ENCODE data around the gene SLC24A4. TPM values are rescaled to one million over a fixed set of nuclear protein-coding genes. Genes with fewer than 3 reads are reported as not detected.

SLC24A4 gene
- total RNA-seq, 1 experiment from 2014 or later, result not detected

DNA sequence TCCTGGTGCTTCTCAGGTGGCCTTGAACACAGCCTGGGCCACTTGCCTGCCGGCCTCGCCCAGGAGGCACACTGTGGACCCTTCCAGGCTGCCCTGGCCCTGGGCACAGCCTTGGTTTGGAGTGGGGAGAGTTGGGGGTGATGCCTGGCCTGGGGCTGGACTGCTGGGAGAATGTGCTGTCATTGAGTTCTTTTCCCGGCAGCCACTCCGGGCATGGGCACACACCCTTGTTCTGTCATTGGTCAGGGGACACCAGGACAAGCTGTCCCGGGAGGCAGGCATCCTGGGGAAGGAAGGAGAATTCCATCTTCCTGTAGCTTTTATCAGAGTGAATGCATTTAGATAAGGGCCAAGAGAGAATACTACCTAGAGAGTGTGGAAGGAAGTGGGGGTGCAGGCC, 128.8 kb downstream of the SLC24A4 start:
- BruUV-seq (replicated peaks), result no TSS peak
- no peak for DNase-seq
- TF ChIP-seq, protein P1, sequence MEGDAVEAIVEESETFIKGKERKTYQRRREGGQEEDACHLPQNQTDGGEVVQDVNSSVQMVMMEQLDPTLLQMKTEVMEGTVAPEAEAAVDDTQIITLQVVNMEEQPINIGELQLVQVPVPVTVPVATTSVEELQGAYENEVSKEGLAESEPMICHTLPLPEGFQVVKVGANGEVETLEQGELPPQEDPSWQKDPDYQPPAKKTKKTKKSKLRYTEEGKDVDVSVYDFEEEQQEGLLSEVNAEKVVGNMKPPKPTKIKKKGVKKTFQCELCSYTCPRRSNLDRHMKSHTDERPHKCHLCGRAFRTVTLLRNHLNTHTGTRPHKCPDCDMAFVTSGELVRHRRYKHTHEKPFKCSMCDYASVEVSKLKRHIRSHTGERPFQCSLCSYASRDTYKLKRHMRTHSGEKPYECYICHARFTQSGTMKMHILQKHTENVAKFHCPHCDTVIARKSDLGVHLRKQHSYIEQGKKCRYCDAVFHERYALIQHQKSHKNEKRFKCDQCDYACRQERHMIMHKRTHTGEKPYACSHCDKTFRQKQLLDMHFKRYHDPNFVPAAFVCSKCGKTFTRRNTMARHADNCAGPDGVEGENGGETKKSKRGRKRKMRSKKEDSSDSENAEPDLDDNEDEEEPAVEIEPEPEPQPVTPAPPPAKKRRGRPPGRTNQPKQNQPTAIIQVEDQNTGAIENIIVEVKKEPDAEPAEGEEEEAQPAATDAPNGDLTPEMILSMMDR (IDR thresholded peaks at IDR 0.05; ENCODE audit: unreplicated experiment), result no peak
- no peaks in the 10 kb centered on the region for H3K36me3 Mint-ChIP-seq (ENCODE audit: insufficient read depth, unreplicated experiment)
- no peak overlapping the region for H3K4me3 Mint-ChIP-seq (ENCODE audit: low read depth, unreplicated experiment)
- CTCF ChIA-PET, result no interaction called here
- intact Hi-C loops (cut with micrococcal nuclease; ENCODE audit: unreplicated experiment), result no loop called here
- no peaks in the 10 kb centered on the region for H3K9me3 Mint-ChIP-seq (ENCODE audit: low read depth, unreplicated experiment)
- no peaks in the 10 kb centered on the region for H3K4me1 Mint-ChIP-seq (ENCODE audit: low read depth, unreplicated experiment)
- no peak overlapping the region for H3K27ac Mint-ChIP-seq (ENCODE audit: unreplicated experiment)
- no peaks in the 10 kb centered on the region for H3K27me3 Mint-ChIP-seq (ENCODE audit: unreplicated experiment)

GRCh38 chr14:92452471-92452870, 129.5 kb downstream of the SLC24A4 start:
- CTCF ChIA-PET, result interaction anchor here (0.6 kb wide), 1 partner anchor 447 kb away, joined by 3 read pairs; no protein-coding TSS in a partner anchor
- Mint-ChIP-seq H3K4me3 (ENCODE audit: low read depth, unreplicated experiment) (no peak overlapping the region), H3K9me3 (ENCODE audit: low read depth, unreplicated experiment) (no peaks in the 10 kb centered on the region), H3K36me3 (ENCODE audit: insufficient read depth, unreplicated experiment) (no peaks in the 10 kb centered on the region), H3K27ac (ENCODE audit: unreplicated experiment) (no peak overlapping the region), H3K27me3 (ENCODE audit: unreplicated experiment) (no peaks in the 10 kb centered on the region), H3K4me1 (ENCODE audit: low read depth, unreplicated experiment) (no peaks in the 10 kb centered on the region)
- DNase-seq, result no peak
- TF ChIP-seq, protein P1 (IDR thresholded peaks at IDR 0.05; ENCODE audit: unreplicated experiment), result no peak
- intact Hi-C loops (cut with micrococcal nuclease; ENCODE audit: unreplicated experiment), result no loop called here
- BruUV-seq (replicated peaks), result no TSS peak

GRCh38 chr14:92453691-92454090, 130.7 kb downstream of the SLC24A4 start:
- H3K4me1 Mint-ChIP-seq (ENCODE audit: low read depth, unreplicated experiment), result no peaks in the 10 kb centered on the region

GRCh38 chr14:92455231-92455630, 132.3 kb downstream of the SLC24A4 start:
- TF ChIP-seq, protein P1 (IDR thresholded peaks at IDR 0.05; ENCODE audit: unreplicated experiment), result no peak
- Mint-ChIP-seq H3K27me3 (ENCODE audit: unreplicated experiment) (no peaks in the 10 kb centered on the region), H3K9me3 (ENCODE audit: low read depth, unreplicated experiment) (no peaks in the 10 kb centered on the region), H3K4me3 (ENCODE audit: low read depth, unreplicated experiment) (no peak overlapping the region), H3K27ac (ENCODE audit: unreplicated experiment) (no peak overlapping the region), H3K36me3 (ENCODE audit: insufficient read depth, unreplicated experiment) (no peaks in the 10 kb centered on the region), H3K4me1 (ENCODE audit: low read depth, unreplicated experiment) (no peaks in the 10 kb centered on the region)
- intact Hi-C loops (cut with micrococcal nuclease; ENCODE audit: unreplicated experiment), result no loop called here
- CTCF ChIA-PET, result no interaction called here
- no TSS peak for BruUV-seq (replicated peaks)
- DNase-seq, result no peak

More at GRCh38 chr14:92453691-92454090, 130.7 kb downstream of the SLC24A4 start:
- H3K27me3 Mint-ChIP-seq (ENCODE audit: unreplicated experiment), result no peaks in the 10 kb centered on the region
- H3K9me3 Mint-ChIP-seq (ENCODE audit: low read depth, unreplicated experiment), result no peaks in the 10 kb centered on the region
- CTCF ChIA-PET, result no interaction called here
- H3K4me3 Mint-ChIP-seq (ENCODE audit: low read depth, unreplicated experiment), result no peak overlapping the region
- intact Hi-C loops (cut with micrococcal nuclease; ENCODE audit: unreplicated experiment), result no loop called here
- H3K36me3 Mint-ChIP-seq (ENCODE audit: insufficient read depth, unreplicated experiment), result no peaks in the 10 kb centered on the region
- TF ChIP-seq, protein P1 (IDR thresholded peaks at IDR 0.05; ENCODE audit: unreplicated experiment), result no peak
- no peak overlapping the region for H3K27ac Mint-ChIP-seq (ENCODE audit: unreplicated experiment)
- DNase-seq, result no peak
- BruUV-seq (replicated peaks), result no TSS peak
